H4 (cell line): ENCODE measurements around the gene DCLK1. TPM values are rescaled to one million over a fixed set of nuclear protein-coding genes. Genes with fewer than 3 reads are reported as not detected.

Source experiments
- DNase-seq: peaks from one replicate; pipeline ENCODE4 v3.0.0-alpha.2; 2015; ENCODE audit warnings: low spot score
- total RNA-seq: library from RNA; depleted of rRNA; stranded (reverse); fragments of >200 nt; shearing (Covaris generic); gene quantifications from 2 replicates; pipeline ENCODE4 v1.2.3, GENCODE V29; 2014

The DCLK1 gene
- total RNA-seq, 1 experiment from 2014 or later, result 2.9 TPM

DNA sequence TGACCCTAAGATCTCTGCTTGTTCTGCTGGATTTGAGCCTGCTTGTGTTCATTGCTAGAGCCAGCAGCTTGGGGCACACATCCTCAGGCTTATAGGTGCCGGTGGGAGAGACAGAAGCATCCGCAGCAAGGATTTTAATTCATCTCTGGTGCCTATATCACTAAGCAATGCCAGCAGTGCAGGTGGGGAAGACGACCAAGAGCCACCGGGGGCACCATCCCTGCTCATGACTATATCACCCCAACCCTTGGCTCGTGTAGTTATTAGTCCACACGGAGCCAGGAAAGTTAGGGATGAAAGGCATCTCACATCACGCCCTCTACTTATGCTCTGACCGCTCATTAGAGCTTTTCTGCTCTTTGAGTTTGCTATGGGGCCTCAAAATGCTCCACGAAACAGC lies 298.2 kb downstream of the DCLK1 start:
- DNase-seq, result no peak

- DNase-seq, result no peak
Measured at GRCh38 chr13:35832551-35832950, 298.6 kb downstream of the DCLK1 start.

GRCh38 chr13:35830850-35831450 lies 300.2 kb downstream of the DCLK1 start:
- DNase-seq, result no peak

GRCh38 chr13:35826626-35827254 lies 304.4 kb downstream of the DCLK1 start:
- DNase-seq, result no peak

- DNase-seq, result no peak
Measured at GRCh38 chr13:35824825-35825224, 306.4 kb downstream of the DCLK1 start.

GRCh38 chr13:35824395-35824794 lies 306.8 kb downstream of the DCLK1 start:
- no peak for DNase-seq

DNA sequence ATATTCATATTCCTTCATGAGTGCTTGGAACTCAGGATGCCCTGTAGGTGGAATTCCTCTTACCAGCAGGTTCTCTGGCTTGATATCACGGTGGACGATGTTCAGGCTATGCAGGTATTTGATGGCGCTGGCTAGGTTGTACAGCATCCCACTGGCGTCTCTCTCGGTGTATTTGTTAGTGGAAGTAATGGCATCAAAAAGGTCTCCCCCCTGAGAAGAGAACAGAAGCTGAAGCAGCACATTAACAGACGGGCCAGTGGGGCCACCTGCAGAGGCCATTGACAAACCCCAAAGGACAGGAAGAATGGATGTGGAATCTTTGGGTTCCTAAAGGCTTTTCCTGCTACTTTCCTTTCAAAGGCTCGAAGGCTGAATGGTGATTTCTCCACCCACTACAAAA lies 308.5 kb downstream of the DCLK1 start:
- DNase-seq, result no peak

- peak; percentile 11 for DNase-seq
Measured at GRCh38 chr13:35818633-35819067, 312.5 kb downstream of the DCLK1 start.

GRCh38 chr13:35817642-35818607 lies 313.3 kb downstream of the DCLK1 start:
- DNase-seq, result no peak

DNA sequence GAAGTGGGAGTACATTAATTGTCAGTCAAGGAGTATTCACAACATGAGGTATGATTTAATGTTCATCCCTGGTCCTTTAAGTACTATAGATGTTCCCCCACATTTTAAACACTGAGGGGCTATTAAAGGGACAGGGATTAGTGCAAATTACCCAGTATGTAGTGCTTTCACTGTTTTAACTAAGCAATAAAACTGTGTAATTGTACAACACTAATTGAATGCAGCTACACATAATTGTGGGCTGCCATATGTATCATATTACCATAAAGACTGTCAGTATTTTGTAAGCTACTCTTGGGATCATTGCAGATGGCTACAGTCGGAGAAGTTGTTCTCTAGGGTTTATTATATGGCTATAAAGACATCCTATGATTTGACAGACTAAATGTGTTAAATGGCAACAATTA lies 316.6 kb downstream of the DCLK1 start:
- DNase-seq, result no peak

DNA sequence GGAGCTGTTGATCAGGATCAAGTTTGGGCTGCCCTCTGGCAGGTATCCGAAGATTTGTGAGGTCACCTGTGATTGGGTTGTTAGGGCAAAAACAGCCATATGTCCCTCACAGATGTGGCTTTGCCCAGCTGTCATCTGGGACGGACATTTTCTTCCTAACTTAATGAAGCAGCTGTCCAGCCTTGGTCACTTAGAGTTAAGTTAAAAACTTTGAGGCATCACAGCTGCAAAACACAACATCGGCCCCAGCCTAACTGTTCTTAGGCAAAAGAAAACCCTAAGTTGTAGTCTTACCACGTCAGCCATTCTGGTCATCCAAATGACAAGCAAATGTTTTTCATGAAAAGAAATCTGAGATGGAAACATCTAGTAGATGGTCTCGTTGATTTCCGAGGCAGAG lies 318.4 kb downstream of the DCLK1 start:
- DNase-seq, result no peak

- no peak for DNase-seq
Measured at GRCh38 chr13:35810321-35810720, 320.9 kb downstream of the DCLK1 start.

DNA sequence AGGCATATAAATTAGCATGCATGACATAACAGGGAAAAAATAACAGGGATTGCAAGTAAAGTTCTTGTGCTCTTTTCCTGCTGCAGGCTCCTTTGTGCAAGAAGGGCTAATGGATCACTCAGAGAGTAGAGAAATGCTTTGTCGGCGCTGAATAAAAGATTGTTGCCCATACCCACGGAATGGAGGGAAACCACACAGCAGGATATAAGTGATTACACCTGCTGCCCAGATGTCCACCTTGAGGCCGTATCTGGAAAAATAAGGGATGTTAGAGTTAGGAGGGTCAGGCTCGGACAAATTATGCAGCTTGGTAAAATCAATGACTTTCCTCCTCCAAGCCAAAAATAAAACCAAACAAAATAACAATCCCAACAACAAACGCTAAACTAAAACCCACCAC lies 322.3 kb downstream of the DCLK1 start:
- no peak for DNase-seq

GRCh38 chr13:35804901-35805300 lies 326.3 kb downstream of the DCLK1 start:
- DNase-seq, result no peak

DNA sequence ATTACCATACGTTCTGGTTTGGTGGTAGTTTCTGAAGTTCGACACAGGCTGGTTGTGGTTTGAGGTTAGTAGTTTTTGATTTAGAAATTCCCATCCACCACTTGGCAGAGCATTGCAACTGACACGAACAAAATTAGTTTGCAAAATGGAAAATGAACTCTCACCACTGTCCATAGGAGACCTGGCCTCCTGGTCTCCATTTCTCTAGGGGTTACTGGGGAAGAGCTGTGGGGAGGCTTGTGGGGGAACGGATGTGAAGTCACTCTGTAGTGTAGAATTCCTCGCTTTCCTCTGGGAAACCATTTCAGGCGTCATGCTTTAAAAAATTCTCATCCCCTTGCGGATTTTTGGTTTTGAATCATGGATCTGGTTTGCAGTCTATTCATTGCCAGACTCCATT lies 333.2 kb downstream of the DCLK1 start:
- DNase-seq, result no peak

GRCh38 chr13:35797244-35797643 lies 333.9 kb downstream of the DCLK1 start:
- no peak for DNase-seq

GRCh38 chr13:35796623-35797022 lies 334.6 kb downstream of the DCLK1 start:
- no peak for DNase-seq

- DNase-seq, result no peak
Measured at GRCh38 chr13:35794734-35795389, 336.3 kb downstream of the DCLK1 start.

DNA sequence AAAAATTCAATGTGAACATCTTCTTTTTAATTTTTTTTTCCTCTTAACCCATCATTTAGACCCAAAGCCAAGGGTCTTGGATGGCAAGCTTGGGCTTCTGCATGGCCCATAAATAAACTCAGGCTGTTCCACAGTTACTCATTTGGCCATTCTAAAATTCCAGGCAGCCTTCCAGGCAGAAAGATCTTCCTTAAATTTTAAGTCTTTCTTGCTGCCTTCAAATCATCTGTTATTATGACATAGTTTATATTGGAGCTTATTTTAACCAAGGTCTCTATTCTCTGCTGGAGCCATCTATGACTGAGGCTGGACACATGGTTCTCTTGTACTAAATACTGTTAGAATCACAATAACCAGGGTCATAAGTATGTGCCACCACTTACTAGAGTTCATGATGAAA lies 337.4 kb downstream of the DCLK1 start:
- DNase-seq, result no peak

- DNase-seq, result no peak
Measured at GRCh38 chr13:35792911-35793310, 338.3 kb downstream of the DCLK1 start.

DNA sequence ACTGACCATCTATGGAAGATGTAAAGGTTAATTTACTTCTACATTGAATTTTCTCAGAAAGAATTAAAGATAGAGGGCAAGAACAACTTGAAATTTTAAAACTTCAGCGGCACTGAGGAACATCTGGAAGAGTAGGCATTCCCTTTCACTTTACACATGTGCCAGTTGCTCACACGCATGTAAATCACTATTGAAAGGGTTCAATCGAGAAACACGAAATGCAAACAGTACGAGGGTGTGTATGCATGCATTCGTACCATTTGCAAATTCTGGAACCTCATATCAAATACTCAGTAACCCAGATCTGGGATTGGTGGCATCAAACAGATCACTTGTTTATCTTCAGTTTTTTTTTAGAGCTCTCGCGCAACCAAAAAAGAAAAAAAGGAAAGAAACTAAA lies 339.2 kb downstream of the DCLK1 start:
- DNase-seq, result no peak

DNA sequence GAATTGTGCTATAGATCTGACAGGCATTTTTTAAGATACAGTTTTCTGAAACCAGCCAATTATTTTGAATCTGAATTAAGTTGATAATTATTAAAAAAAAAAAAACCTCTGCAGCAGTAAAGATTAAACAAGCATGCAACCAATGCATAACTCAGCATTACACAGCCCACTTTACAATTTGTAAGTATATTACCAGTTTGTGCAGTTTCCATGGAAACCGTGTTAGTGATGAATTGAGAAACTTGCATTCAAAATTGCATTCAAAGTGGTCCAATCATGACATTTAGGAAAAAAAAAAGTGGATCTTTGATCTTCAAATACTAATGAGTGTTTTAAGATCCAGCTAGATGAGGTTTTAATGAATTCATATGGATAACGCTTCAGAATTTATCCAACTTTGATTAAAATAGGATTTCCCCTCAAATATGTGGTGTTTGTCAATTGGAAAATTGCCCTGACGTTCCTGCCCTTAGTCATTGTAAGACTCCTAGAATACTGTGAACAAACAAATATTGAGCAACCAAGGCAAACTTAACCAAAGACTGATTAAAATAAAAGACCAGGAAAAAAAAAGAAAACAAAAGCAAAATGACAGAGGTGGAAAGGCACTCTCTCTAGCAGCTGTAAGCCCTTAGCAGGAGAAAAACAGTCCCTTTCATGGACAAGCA lies 339.9 kb downstream of the DCLK1 start:
- DNase-seq, result no peak
